Measurements from ENCODE around the gene CPLX3.

The CPLX3 gene

GRCh38 chr15:74827614-74828013, 1.2 kb downstream of the CPLX3 start:
- no peak for DNase-seq (ENCODE audit: low read depth in 4 of 4, low spot score in 1 of 4)

- DNase-seq (ENCODE audit: low read depth in 4 of 4, low spot score in 1 of 4) = no peak
These were observed 2.4 kb downstream of the CPLX3 start for GRCh38 chr15:74828835-74829234.

GRCh38 chr15:74829486-74829885, 3.1 kb downstream of the CPLX3 start:
- no peak for DNase-seq (ENCODE audit: low read depth in 4 of 4, low spot score in 1 of 4)

GRCh38 chr15:74829991-74830390, 3.6 kb downstream of the CPLX3 start:
- no peak for DNase-seq (ENCODE audit: low read depth in 4 of 4, low spot score in 1 of 4)

- DNase-seq (ENCODE audit: low read depth in 4 of 4, low spot score in 1 of 4) = no peak
These were observed 4.4 kb downstream of the CPLX3 start for GRCh38 chr15:74830868-74831267.

- DNase-seq (ENCODE audit: low read depth in 4 of 4, low spot score in 1 of 4) = no peak
These were observed 5.5 kb downstream of the CPLX3 start for GRCh38 chr15:74831813-74832495.

- no peak for DNase-seq (ENCODE audit: low read depth in 4 of 4, low spot score in 1 of 4)
These were observed 6.4 kb downstream of the CPLX3 start for GRCh38 chr15:74832826-74833225.

GRCh38 chr15:74833376-74834107, 7.1 kb downstream of the CPLX3 start:
- no peak for DNase-seq (ENCODE audit: low read depth in 4 of 4, low spot score in 1 of 4)

GRCh38 chr15:74835312-74835823, 8.9 kb downstream of the CPLX3 start:
- DNase-seq (ENCODE audit: low read depth in 4 of 4, low spot score in 1 of 4) = peak in 1 of 4 experiments; percentile 32

- no peak for DNase-seq (ENCODE audit: low read depth in 4 of 4, low spot score in 1 of 4)
These were observed 10.4 kb downstream of the CPLX3 start for GRCh38 chr15:74836846-74837245.

- no peak for DNase-seq (ENCODE audit: low read depth in 4 of 4, low spot score in 1 of 4)
These were observed 11.2 kb downstream of the CPLX3 start for GRCh38 chr15:74837482-74838136.

- no peak for DNase-seq (ENCODE audit: low read depth in 4 of 4, low spot score in 1 of 4)
These were observed 11.7 kb downstream of the CPLX3 start for GRCh38 chr15:74838137-74838516.

GRCh38 chr15:74838746-74839525, 12.5 kb downstream of the CPLX3 start:
- DNase-seq (ENCODE audit: low read depth in 4 of 4, low spot score in 1 of 4) = no peak

- no peak for DNase-seq (ENCODE audit: low read depth in 4 of 4, low spot score in 1 of 4)
These were observed 13.3 kb downstream of the CPLX3 start for GRCh38 chr15:74839526-74840395.

GRCh38 chr15:74840851-74841775, 14.7 kb downstream of the CPLX3 start:
- DNase-seq (ENCODE audit: low read depth in 4 of 4, low spot score in 1 of 4) = no peak

- DNase-seq (ENCODE audit: low read depth in 4 of 4, low spot score in 1 of 4) = no peak
These were observed 15.5 kb downstream of the CPLX3 start for GRCh38 chr15:74841891-74842373.

GRCh38 chr15:74842581-74843444, 16.4 kb downstream of the CPLX3 start, which contains the start of gene ULK3:
Gene ULK3, minus strand, starts transcription at chr15:74843156. Its CDS starts 51 bp downstream, at chr15:74843105.
- DNase-seq (ENCODE audit: low read depth in 4 of 4, low spot score in 1 of 4) = peak; percentile 81 to 92 (median 85)

- DNase-seq (ENCODE audit: low read depth in 4 of 4, low spot score in 1 of 4) = no peak
These were observed 17.0 kb downstream of the CPLX3 start for GRCh38 chr15:74843445-74843828.
